ENCODE results near the gene LMBR1L. TPM values are rescaled to one million over a fixed set of nuclear protein-coding genes. Genes with fewer than 3 reads are reported as not detected.
A peak's percentile ranks its signal among the peaks of the same experiment; 100 is the strongest.

Gene LMBR1L
- total RNA-seq, 1 experiment from 2014 or later: 55.1 TPM

- Histone ChIP-seq H3K23me2 (ENCODE audit: insufficient read length, low read depth, low read length, poor library complexity, severe bottlenecking) (peaks cover 8% of the 10 kb centered on the region), H4K5ac (ENCODE audit: insufficient read length, low read depth, low read length) (no peak overlapping the region), H2AK5ac (ENCODE audit: insufficient read length, low read length) (no peak overlapping the region), H3K23ac (ENCODE audit: insufficient read length, low read depth, low read length) (no peak overlapping the region), H3K27ac (ENCODE audit: insufficient read length, low read depth, low read length) (no peak overlapping the region), H3K4ac (ENCODE audit: low read depth, low read length) (no peak overlapping the region), H2BK5ac (ENCODE audit: insufficient read length, low read length) (no peak overlapping the region), H2BK20ac (ENCODE audit: low read depth, low read length, poor library complexity, severe bottlenecking) (no peak overlapping the region), H2BK120ac (ENCODE audit: low read depth, low read length, poor library complexity, severe bottlenecking) (no peak overlapping the region), H3K27me3 (ENCODE audit: insufficient read depth, low read length) (no peaks in the 10 kb centered on the region), H2AFZ (ENCODE audit: low read length) (no peak overlapping the region), H3K9me3 (ENCODE audit: control insufficient read depth, low read depth, low read length) (no peaks in the 10 kb centered on the region), H4K8ac (replicated peaks; ENCODE audit: insufficient read length, low read depth, low read length) (no peak overlapping the region), H4K91ac (ENCODE audit: insufficient read length, low read depth, low read length) (no peak overlapping the region), H3K18ac (ENCODE audit: insufficient read length, low read depth, low read length) (no peak overlapping the region), H2BK15ac (ENCODE audit: low read depth, low read length) (no peak overlapping the region), H3K79me2 (ENCODE audit: insufficient read depth, low read length) (no peaks in the 10 kb centered on the region; the same call in 1 of the 2 replicates), H3T11ph (ENCODE audit: low read length) (no peak overlapping the region), H3K56ac (ENCODE audit: insufficient read length, low read depth, low read length) (no peak overlapping the region), H2BK12ac (ENCODE audit: insufficient read length, low read depth, low read length) (no peak overlapping the region), H4K20me1 (ENCODE audit: control insufficient read depth, insufficient read depth, insufficient read length) (no peaks in the 10 kb centered on the region), H3K9ac (ENCODE audit: extremely low read depth, insufficient read length, low read length) (no peak overlapping the region), H3K79me1 (ENCODE audit: insufficient read depth, low read depth, low read length, poor library complexity, severe bottlenecking) (peaks cover 3% of the 10 kb centered on the region), H3K4me1 (ENCODE audit: insufficient read depth, low read length) (peaks cover 2% of the 10 kb centered on the region; the same call in 1 of the 2 replicates), H3K4me2 (ENCODE audit: insufficient read depth, insufficient read length, low read length) (no peak overlapping the region), H3K14ac (ENCODE audit: insufficient read depth, low read length) (no peak overlapping the region)
- Mint-ChIP-seq H3K36me3 (ENCODE audit: insufficient read depth in 1 of 3, low read depth in 3 of 3) (peaks cover 21 to 26% (median 26%) of the 10 kb centered on the region in 3 experiments), H3K4me1 (peaks cover 15 to 28% of the 10 kb centered on the region in 2 experiments), H3K27ac (no peak overlapping the region), H3K27me3 (ENCODE audit: low read depth) (no peaks in the 10 kb centered on the region; the same call in 1 of the 2 replicates), H3K4me3 (peak overlapping the region in 1 of 2 experiments; percentile 24; a peak in 1 of 5 replicates), H3K9me3 (0 out of 5 replicates have a peak, but pooled peaks cover 0 to 3% of the 10 kb centered on the region in 2 experiments)
- no peak for DNase-seq
- WGBS (ENCODE audit: extremely low coverage, insufficient read length, low lambda C conversion rate): no CpG with 5 or more reads among the region's 10 CpGs
- no peak for TF ChIP-seq CTCF (conservative IDR thresholded peaks at IDR 0.05)
These were observed 22.9 kb upstream of the LMBR1L start for GRCh38 chr12:49133590-49133989.

Measured in H9 (cell line).